HG02870 (cell line): ENCODE measurements around the gene CASTOR1.

Experiments used
- ATAC-seq: cut with Tn5 transposase; IDR thresholded peaks from one replicate; pipeline ENCODE4 v1.9.1; 2021; ENCODE audit warnings: mild to moderate bottlenecking, moderate library complexity; ENCODE audit not compliant: unreplicated experiment

Gene CASTOR1

DNA sequence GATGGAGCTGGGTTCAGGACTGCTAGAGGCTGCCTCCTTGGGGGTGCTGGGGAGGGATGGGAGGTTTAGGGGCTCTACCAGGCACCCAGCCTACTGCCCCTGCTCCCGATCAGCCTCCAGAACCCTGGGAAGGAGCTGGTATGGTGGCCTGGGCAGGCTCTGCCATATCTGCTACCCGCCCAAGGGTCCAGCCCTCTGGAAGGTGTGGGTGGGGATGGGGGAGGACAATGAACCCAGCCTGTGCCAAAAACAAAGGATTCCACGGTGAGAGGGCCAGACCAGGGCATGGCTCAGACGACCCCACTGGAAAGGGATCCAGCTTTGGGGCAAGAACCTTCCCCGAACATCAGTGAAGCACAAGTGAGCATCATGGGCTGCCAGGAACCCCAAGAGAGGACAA lies 3.0 kb downstream of the CASTOR1 start:
- ATAC-seq = no peak

DNA sequence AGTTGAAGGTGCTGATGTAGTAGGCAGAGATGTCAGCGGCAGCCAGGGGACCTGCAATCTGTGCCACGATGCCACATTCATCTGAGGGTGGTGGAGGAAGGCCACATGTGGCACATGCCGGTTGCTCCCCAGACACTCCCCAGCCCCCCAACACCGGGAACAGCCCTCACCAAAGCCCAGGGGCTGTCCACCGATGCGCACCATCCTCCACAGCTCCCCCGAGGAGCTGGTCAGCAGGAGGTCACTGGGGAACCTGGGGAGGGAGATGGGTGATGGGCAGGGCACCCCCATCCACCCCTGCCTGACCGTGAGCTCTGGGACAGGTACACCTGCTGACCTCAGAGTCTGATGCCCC lies 3.5 kb downstream of the CASTOR1 start:
- ATAC-seq = no peak

DNA sequence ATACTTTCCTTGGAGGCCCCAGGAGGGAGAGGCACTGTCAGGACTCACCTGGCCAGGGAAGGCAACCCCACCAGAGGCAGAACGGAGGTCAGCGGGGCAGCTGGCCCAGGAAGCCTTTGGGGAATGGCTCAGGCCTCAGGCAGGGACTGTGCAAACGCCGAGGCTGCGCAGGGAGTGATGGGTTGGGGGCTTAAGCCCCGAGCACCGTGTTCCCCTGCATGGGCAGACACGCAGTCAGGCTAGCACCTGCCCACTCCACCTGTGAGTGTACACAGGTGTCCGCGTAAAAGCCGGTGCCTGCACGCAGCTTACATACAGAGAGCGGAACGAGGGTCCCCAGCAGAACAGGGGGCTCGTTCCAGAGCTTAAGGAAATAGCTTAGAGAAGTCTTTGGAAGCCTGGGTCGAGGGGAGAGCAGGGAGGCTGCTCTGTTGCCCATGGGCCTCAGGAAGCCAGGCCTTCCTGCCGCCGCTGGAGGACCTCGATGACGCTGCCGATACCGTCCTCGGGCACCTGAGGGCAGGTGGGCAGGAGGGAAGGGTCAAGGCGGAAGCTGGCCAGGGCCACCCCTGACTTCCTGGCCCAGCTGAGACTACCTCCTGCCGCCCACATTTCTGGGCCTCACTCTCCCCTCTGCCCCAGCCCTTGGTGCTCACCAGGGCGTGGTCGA lies 4.0 kb downstream of the CASTOR1 start:
- no peak for ATAC-seq

DNA sequence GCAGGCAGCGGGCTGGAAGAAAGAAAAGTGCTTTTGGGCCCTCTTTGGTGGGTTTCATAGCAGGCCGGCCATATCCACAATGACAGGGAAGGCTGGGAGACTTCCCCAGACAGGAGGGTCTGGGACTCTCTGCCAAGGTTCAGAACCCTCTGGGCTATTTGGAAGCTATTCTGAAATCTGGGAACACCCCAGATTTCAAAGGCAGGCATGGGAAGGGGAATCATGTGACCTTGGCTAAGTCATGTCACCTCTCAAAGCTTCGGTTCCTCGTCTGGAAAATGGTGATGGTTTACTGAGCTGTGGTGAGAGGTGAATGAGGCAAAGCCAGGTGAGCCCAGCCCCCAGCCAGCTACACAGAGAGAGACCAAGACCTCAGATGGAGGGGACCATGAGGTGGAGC lies 4.6 kb downstream of the CASTOR1 start:
- no peak for ATAC-seq

DNA sequence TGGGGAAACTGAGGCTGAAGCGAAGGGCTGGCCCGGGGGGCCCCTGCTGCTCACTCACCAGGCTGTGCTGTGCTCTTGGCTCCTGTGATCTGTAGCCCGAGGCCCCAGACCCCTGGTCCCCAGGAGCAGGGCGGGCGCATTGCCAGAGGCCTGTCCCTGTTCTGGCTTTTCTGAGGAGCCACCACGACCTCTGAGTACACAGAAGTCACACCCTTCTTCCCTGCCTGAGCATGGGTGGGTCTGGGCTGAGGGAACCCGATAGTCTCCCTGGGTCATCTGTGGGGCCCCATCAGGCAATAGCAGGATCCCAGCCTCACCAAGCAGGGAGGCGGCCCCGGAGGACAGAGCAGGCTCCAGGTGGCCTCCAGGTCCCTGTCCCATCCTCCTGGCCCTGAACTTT lies 5.1 kb downstream of the CASTOR1 start:
- ATAC-seq = no peak

DNA sequence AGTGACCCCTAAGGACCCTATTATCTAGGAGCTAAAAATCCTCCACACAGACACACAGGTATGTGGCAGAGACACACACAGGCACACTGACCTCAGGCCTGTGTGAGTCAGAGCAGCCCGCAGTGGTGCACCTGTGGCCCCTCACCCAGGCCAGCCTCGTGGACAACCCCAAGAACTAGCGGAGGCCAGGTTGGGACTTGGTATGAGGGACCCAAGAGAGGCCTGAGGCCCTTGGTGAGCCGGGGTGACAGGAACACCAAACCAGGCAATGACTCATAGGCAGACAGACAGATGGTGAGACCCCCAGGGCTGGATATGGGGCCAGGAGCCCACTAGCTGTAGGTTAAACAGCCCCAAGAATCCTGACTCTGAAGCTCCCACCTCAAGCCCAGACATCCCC lies 6.0 kb downstream of the CASTOR1 start:
- ATAC-seq = no peak

DNA sequence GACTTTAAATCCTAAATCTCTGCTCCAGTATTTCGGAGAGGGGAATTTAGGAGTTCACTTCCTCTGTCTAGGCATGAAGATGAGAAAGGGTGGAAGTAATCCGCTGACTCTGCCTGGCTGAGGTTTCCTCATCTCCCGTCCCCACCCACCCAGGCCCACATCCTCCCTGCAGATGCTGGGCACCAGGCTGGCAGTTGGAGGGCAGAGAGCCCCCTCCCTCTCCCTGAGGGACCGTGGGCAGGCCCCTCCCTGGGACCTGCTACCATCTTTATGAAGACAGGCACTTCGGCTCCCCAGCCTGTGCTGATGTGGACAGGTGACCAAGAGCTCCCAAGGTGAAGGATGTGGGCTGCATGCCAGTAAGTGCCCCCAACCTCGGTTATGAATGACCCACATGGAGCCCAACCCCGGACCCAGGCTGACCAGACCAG lies 6.7 kb downstream of the CASTOR1 start:
- no peak for ATAC-seq

DNA sequence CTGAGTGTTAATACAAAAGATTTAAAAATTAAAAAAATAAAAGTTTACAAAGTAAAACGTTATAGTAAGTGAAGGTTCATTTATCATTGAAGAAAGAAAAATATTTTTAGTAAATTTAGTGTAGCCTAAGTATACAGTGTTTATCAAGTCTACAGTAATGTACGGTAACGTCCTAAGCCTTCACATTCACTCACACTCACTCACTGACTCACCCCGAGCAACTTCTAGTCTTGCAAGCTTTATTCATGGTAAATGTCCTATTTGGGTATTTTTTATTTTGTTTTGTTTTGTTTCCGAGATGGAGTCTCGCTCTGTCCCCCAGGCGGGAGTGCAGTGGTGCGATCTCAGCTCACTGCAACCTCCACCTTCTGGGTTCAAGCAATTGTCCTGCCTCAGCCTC lies 8.8 kb downstream of the CASTOR1 start:
- no peak for ATAC-seq

DNA sequence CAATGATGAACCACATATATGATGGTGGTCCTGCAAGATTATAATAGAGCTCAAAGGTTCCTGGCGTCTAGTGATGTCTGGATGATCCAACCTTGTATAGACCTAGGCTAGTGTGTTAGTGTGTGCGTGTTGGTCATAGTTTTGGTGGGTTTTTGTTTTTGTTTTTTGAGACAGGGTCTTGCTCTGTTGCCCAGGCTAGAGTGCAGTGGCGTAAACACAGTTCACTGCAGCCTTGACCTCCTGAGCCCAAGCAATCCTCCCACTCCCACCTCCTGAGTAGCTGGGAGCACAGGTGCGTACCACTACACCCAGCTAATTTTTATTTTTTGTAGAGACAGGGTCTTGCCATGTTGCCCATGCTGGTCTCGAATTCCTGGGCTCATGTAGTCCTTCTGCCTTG lies 9.4 kb downstream of the CASTOR1 start:
- no peak for ATAC-seq

DNA sequence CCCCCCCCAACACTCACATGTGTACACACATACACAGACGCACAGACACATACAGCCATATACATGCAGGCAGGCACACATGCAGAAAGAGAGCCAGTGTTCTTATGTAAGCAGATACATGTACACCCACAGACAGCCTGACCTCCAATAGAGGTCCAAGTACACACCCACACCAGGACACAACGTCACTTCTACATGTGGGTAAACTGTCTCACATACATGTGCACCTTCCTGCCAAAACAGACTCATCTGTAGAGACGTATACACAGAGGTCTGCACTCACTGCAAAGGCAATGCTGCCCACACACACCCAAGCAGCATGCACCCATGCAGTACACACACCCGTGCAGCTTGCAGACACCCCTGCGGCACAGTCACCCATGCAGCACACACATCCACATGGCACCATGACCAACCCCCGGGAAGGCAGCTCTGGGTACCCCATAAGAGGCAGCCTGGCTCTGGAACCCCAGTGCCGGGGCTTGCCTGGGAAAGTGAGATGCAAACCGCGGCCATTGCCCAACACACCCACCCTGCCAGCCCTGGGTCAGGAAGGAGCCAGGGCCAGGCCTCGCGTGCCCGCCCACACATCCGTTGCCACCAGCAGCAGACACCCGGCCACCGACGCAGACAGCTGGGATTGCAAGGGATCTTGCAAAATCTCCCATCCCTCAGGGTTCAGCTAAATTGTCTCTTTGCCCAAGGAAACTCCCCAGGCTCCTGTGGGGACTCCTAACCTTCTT lies 10.1 kb downstream of the CASTOR1 start:
- ATAC-seq = no peak

DNA sequence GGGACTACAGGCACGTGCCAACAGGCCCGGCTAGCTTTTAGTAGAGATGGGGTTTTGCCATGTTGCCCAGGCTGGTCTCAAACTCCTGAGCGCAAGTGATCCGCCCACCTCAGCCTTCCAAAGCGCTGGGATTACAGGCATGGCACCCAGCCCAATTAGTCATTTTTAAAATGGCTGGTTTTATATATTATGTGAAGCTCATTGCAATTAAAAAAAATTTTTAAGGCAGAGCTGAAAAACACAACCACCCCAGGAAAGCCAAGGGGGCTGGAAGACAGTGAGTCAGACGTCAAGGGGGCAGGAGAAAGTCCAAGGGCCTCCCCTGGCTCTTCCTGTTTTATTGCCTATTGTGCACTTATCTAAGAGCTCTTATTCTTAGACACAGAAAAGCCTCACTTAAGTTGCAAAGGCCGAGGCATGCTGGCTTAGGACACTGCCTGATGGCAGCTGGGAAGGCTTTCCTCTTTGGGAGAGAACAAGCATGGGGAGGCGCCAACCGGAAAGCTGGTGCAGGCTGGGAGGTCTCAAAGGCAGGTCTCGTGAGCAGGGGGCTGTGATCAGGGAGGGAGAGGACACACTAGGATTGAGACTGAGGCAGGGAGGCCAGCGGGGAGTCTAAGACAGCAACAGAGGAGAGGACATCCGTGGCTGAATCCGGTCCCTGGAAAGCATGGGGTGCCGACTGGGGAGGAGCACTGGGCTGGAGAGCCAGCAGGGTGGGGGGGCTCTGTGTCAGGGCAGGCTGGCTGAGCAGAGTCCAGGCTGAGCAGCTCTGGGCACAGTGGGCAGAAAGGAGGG lies 11.6 kb downstream of the CASTOR1 start:
- ATAC-seq = no peak

DNA sequence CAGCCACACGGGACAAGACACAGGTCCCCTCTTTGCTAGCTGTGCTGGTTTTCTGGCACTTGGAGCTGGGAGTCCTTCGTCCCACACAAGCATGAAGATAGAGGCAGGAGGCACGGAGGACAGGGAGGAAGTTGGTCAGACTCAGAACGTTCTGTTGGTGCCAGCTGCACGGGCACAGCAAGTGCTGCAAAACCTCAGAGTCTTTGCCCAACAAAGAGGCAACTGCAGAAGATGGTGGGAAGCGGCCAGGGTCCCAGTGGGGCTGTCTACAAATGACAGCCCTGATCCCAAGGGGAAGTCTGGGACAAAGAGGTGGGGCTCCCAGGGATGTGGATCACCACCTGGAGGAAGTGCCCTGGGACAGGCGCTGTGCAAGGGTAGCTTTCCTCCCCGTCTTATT lies 13.3 kb downstream of the CASTOR1 start:
- no peak for ATAC-seq

DNA sequence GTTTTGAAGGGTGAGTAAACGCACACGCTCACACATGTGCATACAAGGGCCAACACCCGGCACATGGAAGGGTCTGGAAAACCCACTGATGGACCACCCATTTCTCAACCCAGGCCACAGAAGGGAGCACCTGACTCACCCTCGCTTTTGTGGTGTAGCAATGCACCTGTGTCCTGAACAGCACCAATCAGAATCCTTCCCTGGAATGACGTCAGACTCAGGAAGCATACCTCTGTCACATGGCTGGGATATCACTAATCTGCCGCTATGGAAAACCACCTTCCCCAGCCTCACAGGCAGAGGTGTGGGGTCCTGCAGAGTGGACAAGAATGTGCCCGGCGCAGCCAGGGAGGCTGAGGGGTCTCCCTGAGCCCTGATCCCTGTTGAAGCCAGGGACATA lies 13.7 kb downstream of the CASTOR1 start:
- ATAC-seq = no peak

DNA sequence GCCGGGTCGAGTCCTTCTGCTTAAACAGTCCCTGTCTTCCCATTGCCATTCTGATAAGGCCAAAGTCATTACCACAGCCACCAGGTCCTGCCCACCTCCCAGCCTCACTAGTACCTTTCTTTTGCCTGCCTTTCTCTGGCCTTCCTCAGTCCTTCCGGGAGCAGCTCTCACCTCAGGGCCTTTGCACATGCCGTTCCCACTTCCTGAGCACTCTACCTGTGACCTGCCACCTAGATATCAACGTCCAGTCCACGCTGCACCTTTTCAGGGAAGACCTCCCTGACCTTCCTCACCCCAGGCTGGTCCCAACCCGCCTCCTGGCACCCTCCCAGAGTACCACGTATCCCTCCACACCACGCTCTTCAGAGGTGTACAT lies 14.9 kb downstream of the CASTOR1 start:
- no peak for ATAC-seq

DNA sequence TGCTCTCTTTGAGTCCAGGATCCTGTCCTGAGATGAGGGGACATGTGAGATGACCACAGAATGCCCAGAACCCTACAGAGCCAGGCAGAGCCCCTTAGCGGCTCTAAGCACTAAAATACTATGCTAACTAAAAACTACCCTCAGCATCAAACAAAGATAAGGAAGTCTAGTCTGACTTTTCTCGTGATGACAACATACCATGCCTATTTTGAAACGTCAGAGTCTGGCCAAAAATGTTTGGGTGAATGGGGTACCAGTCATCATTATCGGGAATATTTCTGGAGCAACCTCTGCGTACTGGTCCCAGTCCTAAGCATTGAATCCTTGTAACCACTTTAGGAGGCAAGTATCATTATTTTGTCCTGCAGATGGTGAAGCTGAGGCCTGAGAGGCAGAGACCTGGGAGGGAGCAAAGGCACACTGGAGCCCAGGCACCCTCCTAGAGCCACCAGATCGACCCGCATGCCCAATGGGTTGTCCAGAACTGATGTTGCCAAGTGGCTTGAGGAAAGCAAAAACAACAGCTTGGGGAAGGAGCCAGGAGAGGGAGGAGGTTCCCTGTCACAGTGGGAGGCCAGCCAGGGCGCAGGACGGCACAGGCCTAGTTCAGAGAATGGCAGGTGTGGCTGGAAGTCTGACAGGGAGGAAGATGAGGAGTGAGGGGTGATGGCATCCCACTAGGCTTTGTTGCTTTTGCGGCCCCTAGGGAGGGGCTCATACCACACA lies 15.4 kb downstream of the CASTOR1 start:
- ATAC-seq = no peak

DNA sequence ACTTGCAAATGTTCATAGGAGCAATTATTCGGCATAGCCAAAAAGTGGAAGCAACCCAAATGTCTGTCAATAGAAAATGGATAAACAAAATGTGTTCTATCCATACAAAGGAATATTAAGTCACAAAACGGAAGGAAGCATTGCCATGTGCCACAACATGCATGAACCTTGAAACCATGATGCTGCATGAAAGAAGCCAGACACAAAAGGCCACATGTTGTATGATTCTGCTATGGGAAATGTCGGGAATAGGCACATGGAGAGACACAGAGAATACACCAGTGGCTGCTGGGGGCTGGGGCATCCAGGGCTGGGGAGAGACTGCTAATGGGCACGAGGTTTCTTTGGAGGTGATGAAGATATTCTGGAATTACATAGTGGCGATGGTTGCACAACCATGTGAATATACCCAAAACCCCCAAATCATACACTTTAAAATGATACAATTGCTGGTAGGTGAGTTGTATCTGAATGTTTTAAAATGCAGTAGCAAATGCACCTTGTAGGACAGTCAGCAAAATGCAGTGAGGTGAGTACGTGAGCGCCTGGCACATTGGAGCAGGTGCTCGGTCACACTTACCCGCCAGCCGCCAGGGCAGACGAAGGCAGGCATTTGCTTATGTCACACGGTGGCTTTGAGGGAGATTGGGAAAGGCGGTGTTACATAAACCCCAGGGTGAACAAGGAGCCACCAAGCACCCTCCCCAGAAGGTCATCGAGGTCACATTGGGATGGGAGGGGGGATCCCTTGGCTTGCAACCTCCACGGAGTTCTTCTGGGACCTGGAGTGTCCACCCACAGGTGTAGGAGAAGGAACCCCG lies 16.3 kb downstream of the CASTOR1 start:
- ATAC-seq = no peak

DNA sequence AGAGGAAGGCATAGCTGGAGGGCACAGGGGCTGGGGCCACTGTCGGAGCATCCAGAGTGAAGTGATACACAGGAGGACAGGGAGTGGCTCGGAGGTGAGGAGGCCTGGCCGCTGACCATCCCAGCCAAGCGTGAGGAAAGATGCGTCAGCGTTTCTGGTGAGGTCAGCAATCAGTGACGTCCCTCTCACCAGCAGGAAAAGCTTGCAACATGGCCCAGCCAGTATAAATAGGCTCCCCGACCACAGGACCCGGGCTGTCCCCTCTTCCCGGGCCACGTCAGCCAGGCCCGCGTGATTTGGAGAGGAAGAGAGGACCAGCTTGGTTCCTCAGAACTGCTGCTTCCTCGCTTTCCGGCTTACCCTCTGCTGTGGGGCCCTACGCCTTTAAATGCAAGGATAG lies 18.5 kb downstream of the CASTOR1 start:
- no peak for ATAC-seq

DNA sequence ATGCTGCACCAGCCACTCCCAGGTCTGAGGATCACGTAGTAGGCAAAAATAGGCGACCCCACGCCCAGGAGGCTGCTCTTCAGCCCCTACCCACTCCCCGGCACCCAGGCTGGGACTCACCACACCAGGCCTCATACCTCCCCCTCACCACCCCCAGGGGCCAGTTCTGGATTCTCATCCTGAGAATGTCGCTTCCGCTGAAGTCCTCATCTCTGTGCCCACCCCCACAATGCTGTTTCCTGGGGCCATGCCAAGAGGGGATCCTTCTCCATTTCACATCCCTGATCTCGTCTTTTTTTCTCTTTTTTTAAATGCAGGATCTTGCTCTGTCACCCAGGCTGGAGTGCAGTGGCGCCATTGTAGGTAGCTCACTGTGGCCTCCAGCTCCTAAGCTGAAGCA lies 21.0 kb downstream of the CASTOR1 start:
- ATAC-seq = no peak

DNA sequence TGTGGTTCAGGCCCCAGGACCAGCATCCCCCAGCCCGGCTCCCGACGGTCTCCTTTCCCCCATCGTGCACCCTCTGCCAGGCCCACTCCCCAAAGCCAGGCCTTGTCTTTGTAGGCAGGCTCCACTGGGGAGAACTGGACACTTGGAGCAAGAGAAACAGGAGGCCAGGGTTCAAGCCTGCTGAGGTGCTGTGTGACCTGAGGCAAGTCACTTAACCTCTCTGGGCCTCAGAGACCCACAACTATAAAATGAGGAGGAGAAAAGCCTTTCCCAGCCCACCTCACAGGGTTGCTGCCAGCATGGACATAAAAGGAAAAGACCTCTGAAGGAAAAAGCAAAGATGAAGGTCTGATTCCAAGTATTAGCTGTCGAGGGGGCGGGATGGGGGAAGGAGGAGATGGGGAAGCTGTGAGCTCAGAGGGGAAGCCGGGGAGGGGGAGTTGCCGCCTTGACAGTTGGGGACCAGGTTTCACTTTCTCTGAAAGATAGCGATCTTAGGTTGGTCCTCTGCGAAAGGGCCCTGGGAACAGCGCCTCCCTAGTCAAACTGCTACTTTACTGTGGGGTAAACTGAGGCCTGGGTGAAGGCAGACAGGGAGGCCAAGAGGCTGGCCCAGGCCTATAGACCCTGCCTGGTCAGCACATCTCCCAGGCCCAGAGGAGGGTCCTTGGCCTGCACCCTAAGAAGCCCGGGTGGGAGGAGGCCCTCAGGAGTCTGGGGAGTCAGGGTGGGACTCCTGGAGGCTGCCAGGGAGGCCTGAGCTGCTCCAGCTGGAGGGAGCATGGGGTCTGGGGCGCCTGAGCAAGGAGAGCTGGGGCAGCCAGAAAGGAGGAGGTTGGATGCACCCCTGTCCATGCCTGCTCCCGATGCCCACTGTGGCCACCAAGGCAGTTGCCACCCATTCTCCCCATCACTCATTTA lies 21.7 kb downstream of the CASTOR1 start:
- ATAC-seq = no peak
